ENCODE measurements around the gene USP24. TPM values are rescaled to one million over a fixed set of nuclear protein-coding genes. Genes with fewer than 3 reads are reported as not detected.

Gene USP24
- polyA plus RNA-seq, 1 donor from 2014 or later: 29.5 TPM

GRCh38 chr1:55047611-55048010 is 167.6 kb downstream of the USP24 start:
- Histone ChIP-seq H3K4me3 (ENCODE audit: low read length) (no peak overlapping the region), H3K9me2 (ENCODE audit: insufficient read depth, low read length) (no peaks in the 10 kb centered on the region), H3K4me2 (ENCODE audit: low read length) (no peak overlapping the region), H3K27me3 (ENCODE audit: insufficient read depth, low read depth, low read length) (no peaks in the 10 kb centered on the region), H2AFZ (ENCODE audit: low read depth, low read length) (no peak overlapping the region), H3K9me3 (ENCODE audit: low read length) (no peaks in the 10 kb centered on the region), H3K27ac (ENCODE audit: low read length) (no peak overlapping the region), H3K36me3 (ENCODE audit: insufficient read depth, low read length) (no peaks in the 10 kb centered on the region), H3K9ac (ENCODE audit: low read length) (no peak overlapping the region), H3K79me2 (replicated peaks; ENCODE audit: insufficient read depth, low read length) (no peaks in the 10 kb centered on the region), H4K20me1 (ENCODE audit: insufficient read depth) (no peaks in the 10 kb centered on the region), H3F3A (ENCODE audit: insufficient read depth, low read length, poor library complexity, severe bottlenecking) (no peaks in the 10 kb centered on the region)
- TF ChIP-seq SMC3 (conservative IDR thresholded peaks at IDR 0.05; ENCODE audit: poor library complexity) (no peak), MXI1 (conservative IDR thresholded peaks at IDR 0.05; ENCODE audit: poor library complexity, severe bottlenecking) (no peak), TAF1 (IDR thresholded peaks at IDR 0.05; ENCODE audit: low read depth) (no peak), POLR2AphosphoS5 (IDR thresholded peaks at IDR 0.05) (no peak), RAD21 (conservative IDR thresholded peaks at IDR 0.05) (no peak), EP300 (conservative IDR thresholded peaks at IDR 0.05; ENCODE audit: poor library complexity, severe bottlenecking) (no peak), REST (IDR thresholded peaks at IDR 0.05; ENCODE audit: borderline replicate concordance) (no peak), EZH2 (IDR thresholded peaks at IDR 0.05; ENCODE audit: borderline replicate concordance, insufficient read depth, low read length, poor library complexity, severe bottlenecking) (no peak)
- TF ChIP-seq, protein P1, sequence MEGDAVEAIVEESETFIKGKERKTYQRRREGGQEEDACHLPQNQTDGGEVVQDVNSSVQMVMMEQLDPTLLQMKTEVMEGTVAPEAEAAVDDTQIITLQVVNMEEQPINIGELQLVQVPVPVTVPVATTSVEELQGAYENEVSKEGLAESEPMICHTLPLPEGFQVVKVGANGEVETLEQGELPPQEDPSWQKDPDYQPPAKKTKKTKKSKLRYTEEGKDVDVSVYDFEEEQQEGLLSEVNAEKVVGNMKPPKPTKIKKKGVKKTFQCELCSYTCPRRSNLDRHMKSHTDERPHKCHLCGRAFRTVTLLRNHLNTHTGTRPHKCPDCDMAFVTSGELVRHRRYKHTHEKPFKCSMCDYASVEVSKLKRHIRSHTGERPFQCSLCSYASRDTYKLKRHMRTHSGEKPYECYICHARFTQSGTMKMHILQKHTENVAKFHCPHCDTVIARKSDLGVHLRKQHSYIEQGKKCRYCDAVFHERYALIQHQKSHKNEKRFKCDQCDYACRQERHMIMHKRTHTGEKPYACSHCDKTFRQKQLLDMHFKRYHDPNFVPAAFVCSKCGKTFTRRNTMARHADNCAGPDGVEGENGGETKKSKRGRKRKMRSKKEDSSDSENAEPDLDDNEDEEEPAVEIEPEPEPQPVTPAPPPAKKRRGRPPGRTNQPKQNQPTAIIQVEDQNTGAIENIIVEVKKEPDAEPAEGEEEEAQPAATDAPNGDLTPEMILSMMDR (IDR thresholded peaks at IDR 0.05; ENCODE audit: poor library complexity, severe bottlenecking): no peak

- Histone ChIP-seq H3K4me2 (ENCODE audit: low read length) (no peak overlapping the region), H3K79me2 (replicated peaks; ENCODE audit: insufficient read depth, low read length) (no peaks in the 10 kb centered on the region), H3K36me3 (ENCODE audit: insufficient read depth, low read length) (no peaks in the 10 kb centered on the region), H3F3A (ENCODE audit: insufficient read depth, low read length, poor library complexity, severe bottlenecking) (no peaks in the 10 kb centered on the region), H3K27me3 (ENCODE audit: insufficient read depth, low read depth, low read length) (peaks cover under 1% of the 10 kb centered on the region), H3K9me3 (ENCODE audit: low read length) (no peaks in the 10 kb centered on the region), H3K4me3 (ENCODE audit: low read length) (no peak overlapping the region), H2AFZ (ENCODE audit: low read depth, low read length) (no peak overlapping the region), H3K9me2 (ENCODE audit: insufficient read depth, low read length) (no peaks in the 10 kb centered on the region), H3K27ac (ENCODE audit: low read length) (no peak overlapping the region), H4K20me1 (ENCODE audit: insufficient read depth) (no peaks in the 10 kb centered on the region), H3K9ac (ENCODE audit: low read length) (no peak overlapping the region)
- TF ChIP-seq SMC3 (conservative IDR thresholded peaks at IDR 0.05; ENCODE audit: poor library complexity) (no peak), EZH2 (IDR thresholded peaks at IDR 0.05; ENCODE audit: borderline replicate concordance, insufficient read depth, low read length, poor library complexity, severe bottlenecking) (no peak), EP300 (conservative IDR thresholded peaks at IDR 0.05; ENCODE audit: poor library complexity, severe bottlenecking) (no peak), POLR2AphosphoS5 (IDR thresholded peaks at IDR 0.05) (no peak), MXI1 (conservative IDR thresholded peaks at IDR 0.05; ENCODE audit: poor library complexity, severe bottlenecking) (no peak), REST (IDR thresholded peaks at IDR 0.05; ENCODE audit: borderline replicate concordance) (no peak)
These were observed 168.3 kb downstream of the USP24 start for GRCh38 chr1:55046871-55047270.

Measured in neural cell (in vitro differentiated cells).